ENCODE results near the gene FBXL19.

FBXL19 gene

DNA sequence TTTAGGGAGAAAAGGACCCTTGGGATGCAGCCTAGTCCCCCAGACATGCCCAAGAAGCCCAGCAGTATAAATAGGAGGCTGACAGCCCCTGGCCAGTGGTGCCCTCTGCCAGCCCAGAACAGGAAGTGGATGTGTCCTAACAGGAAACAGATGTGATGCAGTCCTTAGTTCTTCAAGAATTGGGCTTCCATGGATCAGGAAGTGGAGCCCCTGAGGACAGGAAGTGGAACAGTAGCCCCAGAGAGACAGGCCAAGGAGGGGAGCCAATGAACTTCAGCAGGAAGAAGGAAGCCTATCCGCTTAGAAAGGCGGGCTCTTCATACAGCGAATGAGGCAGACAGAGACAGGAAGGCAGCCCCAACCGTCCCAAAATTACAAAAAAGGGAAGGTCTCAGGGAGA is 19.8 kb upstream of the FBXL19 start:
- peak overlapping the region; percentile 94 for H3K27ac ChIP-seq (replicated peaks)
- H3K27me3 ChIP-seq (ENCODE audit: insufficient read depth, poor library complexity, severe bottlenecking) = no peaks in the 10 kb centered on the region
- peak; percentile 98 for DNase-seq (ENCODE audit: low read depth in 1 of 2, low spot score in 1 of 2)
- TF ChIP-seq SPI1 (IDR thresholded peaks at IDR 0.05; ENCODE audit: borderline replicate concordance, low read depth) (peak; percentile 95), GABPA (IDR thresholded peaks at IDR 0.05; ENCODE audit: low read depth) (peak; percentile 80), REST (IDR thresholded peaks at IDR 0.05; ENCODE audit: insufficient replicate concordance, low read depth) (no peak), POLR2AphosphoS5 (IDR thresholded peaks at IDR 0.05; ENCODE audit: low read depth) (peak; percentile 68)
- TF ChIP-seq, protein P1, sequence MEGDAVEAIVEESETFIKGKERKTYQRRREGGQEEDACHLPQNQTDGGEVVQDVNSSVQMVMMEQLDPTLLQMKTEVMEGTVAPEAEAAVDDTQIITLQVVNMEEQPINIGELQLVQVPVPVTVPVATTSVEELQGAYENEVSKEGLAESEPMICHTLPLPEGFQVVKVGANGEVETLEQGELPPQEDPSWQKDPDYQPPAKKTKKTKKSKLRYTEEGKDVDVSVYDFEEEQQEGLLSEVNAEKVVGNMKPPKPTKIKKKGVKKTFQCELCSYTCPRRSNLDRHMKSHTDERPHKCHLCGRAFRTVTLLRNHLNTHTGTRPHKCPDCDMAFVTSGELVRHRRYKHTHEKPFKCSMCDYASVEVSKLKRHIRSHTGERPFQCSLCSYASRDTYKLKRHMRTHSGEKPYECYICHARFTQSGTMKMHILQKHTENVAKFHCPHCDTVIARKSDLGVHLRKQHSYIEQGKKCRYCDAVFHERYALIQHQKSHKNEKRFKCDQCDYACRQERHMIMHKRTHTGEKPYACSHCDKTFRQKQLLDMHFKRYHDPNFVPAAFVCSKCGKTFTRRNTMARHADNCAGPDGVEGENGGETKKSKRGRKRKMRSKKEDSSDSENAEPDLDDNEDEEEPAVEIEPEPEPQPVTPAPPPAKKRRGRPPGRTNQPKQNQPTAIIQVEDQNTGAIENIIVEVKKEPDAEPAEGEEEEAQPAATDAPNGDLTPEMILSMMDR (IDR thresholded peaks at IDR 0.05; ENCODE audit: insufficient read depth, low read length) = no peak
- H3K4me3 ChIP-seq (replicated peaks; ENCODE audit: insufficient read depth, low read length) = no peak overlapping the region

DNA sequence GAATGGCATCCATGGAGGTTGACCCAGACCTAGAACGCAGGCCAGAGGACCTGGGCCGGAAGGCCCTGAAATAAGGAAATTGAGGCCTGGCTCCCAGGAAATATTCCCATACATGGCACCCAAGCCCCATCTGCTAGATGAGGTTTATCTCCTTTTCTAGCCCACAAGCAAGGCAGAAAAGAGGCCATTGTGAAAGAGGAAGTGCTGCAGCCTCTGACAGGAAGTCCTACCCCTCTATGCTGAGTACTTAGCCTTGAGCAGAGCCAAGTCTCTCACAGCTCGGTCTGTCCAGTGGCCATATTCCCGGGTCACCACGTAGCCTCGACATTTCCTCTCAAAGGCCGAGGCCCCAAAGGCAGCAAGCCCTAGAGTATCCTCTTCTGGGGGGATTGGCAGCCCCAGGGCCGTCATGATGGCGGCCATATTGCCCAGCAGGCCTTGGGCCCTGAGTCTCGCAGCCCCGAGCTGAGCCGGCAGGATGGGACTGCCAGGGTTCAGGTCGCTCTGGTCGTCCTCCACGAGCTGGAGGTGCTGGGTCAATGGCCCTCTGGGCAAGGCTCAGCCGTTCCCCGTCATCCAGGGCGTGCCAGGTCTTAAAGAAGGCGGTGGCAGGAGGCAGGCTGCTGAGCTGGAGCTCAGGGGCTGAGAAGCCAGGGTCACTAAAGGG is 19.1 kb upstream of the FBXL19 start:
- Histone ChIP-seq H3K27ac (replicated peaks) (peak overlapping the region; percentile 94), H3K4me3 (replicated peaks; ENCODE audit: insufficient read depth, low read length) (no peak overlapping the region), H3K27me3 (ENCODE audit: insufficient read depth, poor library complexity, severe bottlenecking) (no peaks in the 10 kb centered on the region)
- DNase-seq (ENCODE audit: low read depth in 1 of 2, low spot score in 1 of 2) = peak; percentile 54 to 79
- TF ChIP-seq POLR2AphosphoS5 (IDR thresholded peaks at IDR 0.05; ENCODE audit: low read depth) = no peak
- no peak for TF ChIP-seq REST (IDR thresholded peaks at IDR 0.05; ENCODE audit: insufficient replicate concordance, low read depth)
- peak; percentile 77 for TF ChIP-seq GABPA (IDR thresholded peaks at IDR 0.05; ENCODE audit: low read depth)
- peak; percentile 98 for TF ChIP-seq SPI1 (IDR thresholded peaks at IDR 0.05; ENCODE audit: borderline replicate concordance, low read depth)

GRCh38 chr16:30907064-30907463 is 16.3 kb upstream of the FBXL19 start:
- TF ChIP-seq SPI1 (IDR thresholded peaks at IDR 0.05; ENCODE audit: borderline replicate concordance, low read depth) (no peak), POLR2AphosphoS5 (IDR thresholded peaks at IDR 0.05; ENCODE audit: low read depth) (no peak), GABPA (IDR thresholded peaks at IDR 0.05; ENCODE audit: low read depth) (no peak), REST (IDR thresholded peaks at IDR 0.05; ENCODE audit: insufficient replicate concordance, low read depth) (no peak)
- TF ChIP-seq, protein P1 (IDR thresholded peaks at IDR 0.05; ENCODE audit: insufficient read depth, low read length) = no peak
- Histone ChIP-seq H3K4me3 (replicated peaks; ENCODE audit: insufficient read depth, low read length) (no peak overlapping the region), H3K27me3 (ENCODE audit: insufficient read depth, poor library complexity, severe bottlenecking) (no peaks in the 10 kb centered on the region), H3K27ac (replicated peaks) (no peak overlapping the region)
- DNase-seq (ENCODE audit: low read depth in 1 of 2, low spot score in 1 of 2) = no peak
